Esophagus muscularis mucosa (tissue), 4 donors: Measurements from ENCODE around the gene SUCNR1.

Experiments used
- CTCF ChIP-seq, 3 experiments: fragments of 200-600 bp in 2 of 3; fragments of 450-650 bp in 1 of 3; sonication (generic) in 2 of 3; IDR thresholded peaks; one replicate each; pipeline ENCODE4 v1.5.1; 2017 to 2019; ENCODE audit warnings: antibody characterized with exemption in 3 of 3, mild to moderate bottlenecking in 2 of 3, moderate library complexity in 1 of 3
- EP300 ChIP-seq: sonication (generic); formaldehyde crosslinking; IDR thresholded peaks from one replicate; pipeline ENCODE4 v1.6.1; 2017; ENCODE audit warnings: antibody characterized with exemption
- POLR2A ChIP-seq: fragments of 450-650 bp; IDR thresholded peaks from one replicate; pipeline ENCODE4 v1.6.1; 2017; ENCODE audit warnings: antibody characterized with exemption, moderate library complexity, mild to moderate bottlenecking, low read depth

GRCh38 chr3:151881137-151881536 lies 7.7 kb downstream of the SUCNR1 start:
- TF ChIP-seq CTCF (IDR thresholded peaks at IDR 0.05), result no peak
- no peak for TF ChIP-seq EP300
- TF ChIP-seq POLR2A, result no peak
